Peyer's patch (tissue), 4 donors: ENCODE measurements around the gene FCGR3A.
"Not testable (repeated sequence)": the region's sequence is repeated elsewhere in the genome, so short reads cannot be mapped to it uniquely, and the experiment has no call there.

Source experiments
- POLR2A ChIP-seq, 2 donors: fragments of 450-650 bp; IDR thresholded peaks; one replicate each; pipeline ENCODE4 v1.5.1; 2017; ENCODE audit warnings: antibody characterized with exemption in 2 of 2, mild to moderate bottlenecking in 2 of 2, moderate library complexity in 2 of 2
- TF ChIP-seq, protein P1 (sequence below), 6 experiments: fragments of 450-650 bp in 4 of 6; fragments of 200-600 bp in 2 of 6; sonication (generic) in 1 of 6; IDR thresholded peaks; one replicate each; pipeline ENCODE4 v1.5.1; 2017 to 2019; ENCODE audit warnings: antibody characterized with exemption in 6 of 6, mild to moderate bottlenecking in 3 of 6, moderate library complexity in 1 of 6

DNA sequence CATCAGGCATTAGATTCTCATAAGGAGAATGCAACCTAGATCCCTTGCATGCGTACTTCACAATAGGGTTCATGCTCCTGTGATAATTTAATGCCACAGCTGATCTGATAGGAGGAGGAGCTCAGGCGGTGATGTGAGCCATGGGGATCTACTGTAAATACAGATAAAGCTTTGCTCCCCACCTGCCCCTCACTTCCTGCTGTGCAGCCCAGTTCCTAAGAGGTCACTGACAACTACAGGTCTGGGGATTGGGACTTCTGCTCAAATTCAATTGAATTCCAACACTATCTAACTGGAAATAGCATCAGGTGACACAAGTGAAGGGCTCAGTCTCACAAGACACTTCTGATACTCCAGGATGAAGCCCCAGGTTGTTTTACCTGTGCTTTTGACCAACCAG is 7.4 kb upstream of the FCGR3A start:
- TF ChIP-seq, protein P1, sequence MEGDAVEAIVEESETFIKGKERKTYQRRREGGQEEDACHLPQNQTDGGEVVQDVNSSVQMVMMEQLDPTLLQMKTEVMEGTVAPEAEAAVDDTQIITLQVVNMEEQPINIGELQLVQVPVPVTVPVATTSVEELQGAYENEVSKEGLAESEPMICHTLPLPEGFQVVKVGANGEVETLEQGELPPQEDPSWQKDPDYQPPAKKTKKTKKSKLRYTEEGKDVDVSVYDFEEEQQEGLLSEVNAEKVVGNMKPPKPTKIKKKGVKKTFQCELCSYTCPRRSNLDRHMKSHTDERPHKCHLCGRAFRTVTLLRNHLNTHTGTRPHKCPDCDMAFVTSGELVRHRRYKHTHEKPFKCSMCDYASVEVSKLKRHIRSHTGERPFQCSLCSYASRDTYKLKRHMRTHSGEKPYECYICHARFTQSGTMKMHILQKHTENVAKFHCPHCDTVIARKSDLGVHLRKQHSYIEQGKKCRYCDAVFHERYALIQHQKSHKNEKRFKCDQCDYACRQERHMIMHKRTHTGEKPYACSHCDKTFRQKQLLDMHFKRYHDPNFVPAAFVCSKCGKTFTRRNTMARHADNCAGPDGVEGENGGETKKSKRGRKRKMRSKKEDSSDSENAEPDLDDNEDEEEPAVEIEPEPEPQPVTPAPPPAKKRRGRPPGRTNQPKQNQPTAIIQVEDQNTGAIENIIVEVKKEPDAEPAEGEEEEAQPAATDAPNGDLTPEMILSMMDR (IDR thresholded peaks at IDR 0.05) = not testable (repeated sequence)
- not testable (repeated sequence) for TF ChIP-seq POLR2A (IDR thresholded peaks at IDR 0.05)
